ENCODE data around the gene SLC9C1. TPM values are rescaled to one million over a fixed set of nuclear protein-coding genes. Genes with fewer than 3 reads are reported as not detected.
A peak's percentile ranks its signal among the peaks of the same experiment; 100 is the strongest.
"Not testable (repeated sequence)": the region's sequence is repeated elsewhere in the genome, so short reads cannot be mapped to it uniquely, and the experiment has no call there.

Gene SLC9C1
- total and polyA plus RNA-seq, 2 donors: 0.11 to 0.94 TPM

GRCh38 chr3:112185423-112186035 lies 108.5 kb downstream of the SLC9C1 start:
- peak in 1 of 9 donors; percentile 2 for DNase-seq (ENCODE audit: low read depth in 6 of 9, low spot score in 9 of 9)
- not testable (repeated sequence) for H3K4me3 ChIP-seq (ENCODE audit: low read length in 2 of 2); H3K9me3 ChIP-seq (ENCODE audit: control insufficient read depth in 2 of 2, insufficient read depth in 1 of 2, low read length in 1 of 2); H3K27ac ChIP-seq (ENCODE audit: low read depth in 1 of 2, low read length in 1 of 2); H3K27me3 ChIP-seq (ENCODE audit: control insufficient read depth in 2 of 2, insufficient read depth in 1 of 2, low read length in 1 of 2); H3K36me3 ChIP-seq (ENCODE audit: control insufficient read depth in 2 of 2, insufficient read depth in 2 of 2, low read length in 1 of 2); H3K4me1 ChIP-seq (ENCODE audit: control insufficient read depth in 2 of 2, insufficient read depth in 2 of 2, low read length in 2 of 2)
- WGBS: 24% methylated on average over 32 of the region's 42 CpGs

DNA sequence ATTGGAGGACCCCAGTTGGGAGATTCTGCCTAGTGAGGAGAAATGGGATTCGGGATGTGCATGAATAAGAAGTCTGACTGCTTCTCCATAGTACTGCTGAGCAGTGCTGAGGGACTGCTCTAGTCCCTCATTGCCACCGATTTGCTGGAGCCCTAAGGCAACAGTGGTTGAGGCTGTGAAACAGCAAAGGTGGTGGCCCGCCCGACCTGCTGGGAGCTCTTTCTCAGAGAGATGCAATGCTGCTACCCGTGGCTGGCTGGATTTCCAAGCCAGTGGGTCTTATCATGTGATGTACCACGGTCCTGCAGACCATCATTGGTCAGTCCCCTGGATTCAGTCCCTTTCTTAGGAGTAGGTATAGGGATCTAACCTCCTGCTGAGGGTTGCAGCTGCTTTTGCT lies 118.4 kb downstream of the SLC9C1 start:
- WGBS: 95% methylated on average over 6 of the region's 6 CpGs

DNA sequence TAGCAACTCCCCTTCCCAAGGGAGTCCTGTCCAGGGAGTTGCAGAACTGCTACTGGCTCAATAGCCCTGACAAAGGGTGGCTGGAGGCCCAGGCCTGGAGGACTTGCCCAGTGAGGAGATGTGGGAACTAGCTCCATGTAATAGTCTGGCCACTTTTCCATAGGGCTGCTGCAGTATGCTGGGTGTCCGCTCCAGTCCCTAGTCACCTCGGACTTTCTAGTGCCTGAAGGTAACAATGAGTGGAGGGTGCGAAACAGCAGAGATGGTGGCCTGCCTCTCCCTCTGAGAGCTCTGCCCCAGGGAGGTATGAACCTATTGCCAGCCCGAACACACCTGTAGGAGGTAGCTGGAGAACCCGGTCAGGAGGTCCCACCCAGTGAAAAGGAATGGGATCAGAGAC lies 119.0 kb downstream of the SLC9C1 start:
- H3K36me3 ChIP-seq (ENCODE audit: control insufficient read depth in 2 of 2, insufficient read depth in 2 of 2, low read length in 1 of 2): no peaks in the 10 kb centered on the region
- no peaks in the 10 kb centered on the region for H3K4me1 ChIP-seq (ENCODE audit: control insufficient read depth in 2 of 2, insufficient read depth in 2 of 2, low read length in 2 of 2)
- no peak overlapping the region for H3K27ac ChIP-seq (ENCODE audit: low read depth in 1 of 2, low read length in 1 of 2)
- no peak overlapping the region for H3K4me3 ChIP-seq (ENCODE audit: low read length in 2 of 2)
- 98% methylated on average over 5 of the region's 5 CpGs for WGBS
- DNase-seq (ENCODE audit: low read depth in 6 of 9, low spot score in 9 of 9): no peak
- no peaks in the 10 kb centered on the region for H3K27me3 ChIP-seq (ENCODE audit: control insufficient read depth in 2 of 2, insufficient read depth in 1 of 2, low read length in 1 of 2)
- no peaks in the 10 kb centered on the region for H3K9me3 ChIP-seq (ENCODE audit: control insufficient read depth in 2 of 2, insufficient read depth in 1 of 2, low read length in 1 of 2)

More for the DNA sequence above, 118.4 kb downstream of the SLC9C1 start:
- no peak for DNase-seq (ENCODE audit: low read depth in 6 of 9, low spot score in 9 of 9)
- Histone ChIP-seq H3K4me1 (ENCODE audit: control insufficient read depth in 2 of 2, insufficient read depth in 2 of 2, low read length in 2 of 2) (no peaks in the 10 kb centered on the region), H3K9me3 (ENCODE audit: control insufficient read depth in 2 of 2, insufficient read depth in 1 of 2, low read length in 1 of 2) (no peaks in the 10 kb centered on the region), H3K36me3 (ENCODE audit: control insufficient read depth in 2 of 2, insufficient read depth in 2 of 2, low read length in 1 of 2) (no peaks in the 10 kb centered on the region), H3K27me3 (ENCODE audit: control insufficient read depth in 2 of 2, insufficient read depth in 1 of 2, low read length in 1 of 2) (no peaks in the 10 kb centered on the region), H3K4me3 (ENCODE audit: low read length in 2 of 2) (no peak overlapping the region), H3K27ac (ENCODE audit: low read depth in 1 of 2, low read length in 1 of 2) (no peak overlapping the region)

- Histone ChIP-seq H3K36me3 (ENCODE audit: control insufficient read depth in 2 of 2, insufficient read depth in 2 of 2, low read length in 1 of 2) (no peaks in the 10 kb centered on the region), H3K9me3 (ENCODE audit: control insufficient read depth in 2 of 2, insufficient read depth in 1 of 2, low read length in 1 of 2) (peaks cover 0 to 2% of the 10 kb centered on the region in 2 donors), H3K27me3 (ENCODE audit: control insufficient read depth in 2 of 2, insufficient read depth in 1 of 2, low read length in 1 of 2) (no peaks in the 10 kb centered on the region), H3K27ac (ENCODE audit: low read depth in 1 of 2, low read length in 1 of 2) (no peak overlapping the region), H3K4me1 (ENCODE audit: control insufficient read depth in 2 of 2, insufficient read depth in 2 of 2, low read length in 2 of 2) (no peaks in the 10 kb centered on the region), H3K4me3 (ENCODE audit: low read length in 2 of 2) (no peak overlapping the region)
- no peak for DNase-seq (ENCODE audit: low read depth in 6 of 9, low spot score in 9 of 9)
- WGBS: 96% methylated on average over 3 of the region's 3 CpGs
Measured at GRCh38 chr3:112171144-112171543, 122.9 kb downstream of the SLC9C1 start.

DNA sequence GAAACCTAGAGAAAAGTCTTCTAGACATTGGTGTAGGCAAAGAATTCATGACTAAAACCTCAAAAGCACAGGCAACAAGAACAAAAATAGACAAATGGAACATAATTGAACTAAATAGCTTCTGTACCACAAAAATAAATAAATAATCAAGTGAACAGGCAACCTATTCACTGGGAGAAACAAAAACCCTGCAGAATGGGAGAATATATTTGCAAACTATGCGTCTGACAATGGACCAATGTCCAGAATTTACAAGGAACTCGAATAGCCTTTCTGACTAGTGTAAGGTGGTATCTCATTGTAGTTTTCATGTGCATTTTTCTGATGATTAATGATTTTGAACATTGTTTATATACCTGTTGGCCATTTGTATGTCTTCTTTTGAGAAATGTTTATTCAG lies 124.0 kb downstream of the SLC9C1 start:
- H3K9me3 ChIP-seq (ENCODE audit: control insufficient read depth in 2 of 2, insufficient read depth in 1 of 2, low read length in 1 of 2): peaks cover 2 to 10% of the 10 kb centered on the region in 2 donors
- H3K4me3 ChIP-seq (ENCODE audit: low read length in 2 of 2): no peak overlapping the region
- H3K27ac ChIP-seq (ENCODE audit: low read depth in 1 of 2, low read length in 1 of 2): no peak overlapping the region
- no peaks in the 10 kb centered on the region for H3K4me1 ChIP-seq (ENCODE audit: control insufficient read depth in 2 of 2, insufficient read depth in 2 of 2, low read length in 2 of 2)
- 98% methylated on average over 2 of the region's 2 CpGs for WGBS
- no peak for DNase-seq (ENCODE audit: low read depth in 6 of 9, low spot score in 9 of 9)
- no peaks in the 10 kb centered on the region for H3K36me3 ChIP-seq (ENCODE audit: control insufficient read depth in 2 of 2, insufficient read depth in 2 of 2, low read length in 1 of 2)
- no peaks in the 10 kb centered on the region for H3K27me3 ChIP-seq (ENCODE audit: control insufficient read depth in 2 of 2, insufficient read depth in 1 of 2, low read length in 1 of 2)

GRCh38 chr3:112167758-112168157 lies 126.3 kb downstream of the SLC9C1 start:
- no peak for DNase-seq (ENCODE audit: low read depth in 6 of 9, low spot score in 9 of 9)
- WGBS: 98% methylated on average over 2 of the region's 2 CpGs
- H3K4me1 ChIP-seq (ENCODE audit: control insufficient read depth in 2 of 2, insufficient read depth in 2 of 2, low read length in 2 of 2): no peaks in the 10 kb centered on the region
- H3K27ac ChIP-seq (ENCODE audit: low read depth in 1 of 2, low read length in 1 of 2): no peak overlapping the region
- H3K9me3 ChIP-seq (ENCODE audit: control insufficient read depth in 2 of 2, insufficient read depth in 1 of 2, low read length in 1 of 2): peaks cover 2 to 10% of the 10 kb centered on the region in 2 donors
- H3K36me3 ChIP-seq (ENCODE audit: control insufficient read depth in 2 of 2, insufficient read depth in 2 of 2, low read length in 1 of 2): no peaks in the 10 kb centered on the region
- H3K27me3 ChIP-seq (ENCODE audit: control insufficient read depth in 2 of 2, insufficient read depth in 1 of 2, low read length in 1 of 2): no peaks in the 10 kb centered on the region
- no peak overlapping the region for H3K4me3 ChIP-seq (ENCODE audit: low read length in 2 of 2)

- H3K4me1 ChIP-seq (ENCODE audit: control insufficient read depth in 2 of 2, insufficient read depth in 2 of 2, low read length in 2 of 2): no peaks in the 10 kb centered on the region
- no peak overlapping the region for H3K4me3 ChIP-seq (ENCODE audit: low read length in 2 of 2)
- 98% methylated on average over 1 of the region's 1 CpG for WGBS
- no peak overlapping the region for H3K27ac ChIP-seq (ENCODE audit: low read depth in 1 of 2, low read length in 1 of 2)
- DNase-seq (ENCODE audit: low read depth in 6 of 9, low spot score in 9 of 9): no peak
- H3K27me3 ChIP-seq (ENCODE audit: control insufficient read depth in 2 of 2, insufficient read depth in 1 of 2, low read length in 1 of 2): no peaks in the 10 kb centered on the region
- no peaks in the 10 kb centered on the region for H3K36me3 ChIP-seq (ENCODE audit: control insufficient read depth in 2 of 2, insufficient read depth in 2 of 2, low read length in 1 of 2)
- H3K9me3 ChIP-seq (ENCODE audit: control insufficient read depth in 2 of 2, insufficient read depth in 1 of 2, low read length in 1 of 2): peaks cover 0 to 15% of the 10 kb centered on the region in 2 donors
Measured at GRCh38 chr3:112149136-112149535, 144.9 kb downstream of the SLC9C1 start.

DNA sequence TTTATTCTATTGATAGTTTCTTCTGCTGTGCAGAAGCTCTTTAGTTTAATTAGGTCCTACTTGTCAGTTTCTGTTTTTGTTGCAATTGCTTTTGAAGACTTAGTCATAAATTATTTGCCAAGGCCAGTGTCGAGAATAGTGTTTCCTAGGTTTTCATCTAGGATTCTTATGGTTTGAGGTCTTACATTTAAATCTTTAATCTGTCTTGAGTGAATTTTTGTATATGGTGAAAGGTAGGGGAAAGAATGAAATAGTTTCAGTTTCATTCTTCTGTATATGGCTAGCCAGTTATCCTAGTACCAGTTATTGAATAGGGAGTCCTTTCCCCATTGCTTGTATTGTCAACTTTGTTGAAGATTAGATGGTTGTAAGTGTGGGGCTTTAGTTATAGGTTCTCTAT lies 150.3 kb downstream of the SLC9C1 start:
- no peak overlapping the region for H3K4me3 ChIP-seq (ENCODE audit: low read length in 2 of 2)
- peaks cover 0 to 3% of the 10 kb centered on the region in 2 donors for H3K9me3 ChIP-seq (ENCODE audit: control insufficient read depth in 2 of 2, insufficient read depth in 1 of 2, low read length in 1 of 2)
- 69% methylated on average over 1 of the region's 1 CpG for WGBS
- H3K27me3 ChIP-seq (ENCODE audit: control insufficient read depth in 2 of 2, insufficient read depth in 1 of 2, low read length in 1 of 2): no peaks in the 10 kb centered on the region
- no peaks in the 10 kb centered on the region for H3K36me3 ChIP-seq (ENCODE audit: control insufficient read depth in 2 of 2, insufficient read depth in 2 of 2, low read length in 1 of 2)
- no peak for DNase-seq (ENCODE audit: low read depth in 6 of 9, low spot score in 9 of 9)
- H3K4me1 ChIP-seq (ENCODE audit: control insufficient read depth in 2 of 2, insufficient read depth in 2 of 2, low read length in 2 of 2): no peaks in the 10 kb centered on the region
- H3K27ac ChIP-seq (ENCODE audit: low read depth in 1 of 2, low read length in 1 of 2): no peak overlapping the region

DNA sequence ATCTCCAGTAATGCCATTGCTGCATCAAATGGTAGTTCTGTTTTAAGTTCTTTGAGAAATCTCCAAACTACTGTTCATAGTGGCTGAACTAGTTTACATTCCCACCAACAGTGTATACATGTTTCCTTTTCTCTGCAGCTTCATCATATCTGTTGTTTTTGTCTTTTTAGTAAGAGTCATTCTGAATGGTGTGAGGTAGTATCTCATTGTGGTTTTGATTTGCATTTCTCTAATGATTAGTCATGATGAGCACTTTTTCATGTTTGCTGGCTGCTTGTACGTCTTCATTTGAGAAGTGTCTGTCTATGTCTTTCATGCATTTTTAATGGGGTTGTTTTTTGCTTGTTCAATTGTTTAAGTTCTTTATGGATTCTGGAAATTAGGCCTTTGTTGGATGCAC lies 150.8 kb downstream of the SLC9C1 start:
- Histone ChIP-seq H3K4me1 (ENCODE audit: control insufficient read depth in 2 of 2, insufficient read depth in 2 of 2, low read length in 2 of 2) (no peaks in the 10 kb centered on the region), H3K27ac (ENCODE audit: low read depth in 1 of 2, low read length in 1 of 2) (no peak overlapping the region), H3K27me3 (ENCODE audit: control insufficient read depth in 2 of 2, insufficient read depth in 1 of 2, low read length in 1 of 2) (no peaks in the 10 kb centered on the region), H3K36me3 (ENCODE audit: control insufficient read depth in 2 of 2, insufficient read depth in 2 of 2, low read length in 1 of 2) (no peaks in the 10 kb centered on the region), H3K4me3 (ENCODE audit: low read length in 2 of 2) (no peak overlapping the region), H3K9me3 (ENCODE audit: control insufficient read depth in 2 of 2, insufficient read depth in 1 of 2, low read length in 1 of 2) (no peaks in the 10 kb centered on the region)
- DNase-seq (ENCODE audit: low read depth in 6 of 9, low spot score in 9 of 9): no peak
- 97% methylated on average over 1 of the region's 1 CpG for whole genome bisulfite sequencing

All from thymus (tissue), 11 donors.